Measurements from ENCODE around the gene GOPC.

The GOPC gene

DNA sequence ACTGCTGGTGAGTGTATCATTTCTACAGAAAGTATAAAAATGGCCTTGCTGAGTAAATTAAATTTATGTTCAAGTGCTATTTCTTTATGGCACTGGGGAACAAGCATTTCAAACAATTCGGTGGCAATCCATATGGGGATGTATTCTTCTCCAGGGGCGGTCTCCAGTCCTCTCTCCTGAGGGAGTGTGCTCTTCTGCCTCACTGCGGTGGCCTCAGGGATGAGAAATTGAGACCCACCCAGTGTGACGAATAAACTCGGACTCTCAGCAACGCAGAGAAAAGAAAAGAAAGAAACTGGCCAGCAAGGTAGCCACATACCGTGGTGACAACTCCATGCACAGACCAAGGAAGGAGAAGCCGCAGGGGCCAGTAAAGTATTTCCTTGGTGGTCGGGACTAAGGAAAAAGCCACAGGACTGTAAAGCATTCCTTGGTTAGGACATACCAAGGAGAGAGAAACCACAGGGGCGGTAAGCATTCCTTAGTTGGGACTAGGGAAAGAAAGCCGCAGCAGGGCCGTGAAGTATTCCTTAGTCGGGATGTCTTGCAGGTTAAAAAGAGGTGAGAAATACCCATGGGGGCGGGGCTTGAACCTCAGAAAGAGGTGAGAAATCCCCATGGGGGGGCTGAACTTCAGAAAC lies 13.6 kb upstream of the GOPC start:
- no peaks in the 10 kb centered on the region for H3K27me3 ChIP-seq (ENCODE audit: control insufficient read depth, insufficient read depth, low read length)

DNA sequence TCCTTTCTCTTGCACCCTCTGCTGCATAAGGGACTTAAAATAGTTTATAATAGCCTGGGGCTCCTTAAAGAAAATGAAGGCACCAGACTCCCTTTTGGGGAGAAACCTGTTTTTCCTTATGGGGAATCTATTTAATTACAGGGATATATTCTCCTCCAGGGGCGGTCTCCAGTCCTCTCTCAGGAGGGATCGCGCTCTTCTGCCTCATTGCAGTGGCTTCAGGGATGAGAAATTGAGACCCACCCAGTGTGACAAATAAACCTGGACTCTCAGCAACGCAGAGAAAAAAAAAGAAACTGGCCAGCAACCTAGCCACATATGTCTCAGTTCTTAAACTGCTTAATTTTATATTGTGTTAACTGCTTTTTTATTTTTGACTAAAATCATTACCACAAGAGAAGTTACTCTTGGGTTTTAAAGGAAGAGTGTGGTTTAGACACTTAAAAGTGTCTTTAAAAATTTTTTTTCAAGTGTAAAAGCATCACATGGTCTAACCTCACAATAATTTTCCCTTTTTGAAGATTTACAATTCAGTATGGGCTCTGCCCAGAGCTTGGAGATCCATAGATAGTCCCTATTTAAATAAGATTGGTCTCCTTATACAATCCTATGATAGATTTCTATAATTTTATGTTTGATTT lies 11.7 kb upstream of the GOPC start:
- Histone ChIP-seq H3K27me3 (ENCODE audit: control insufficient read depth, insufficient read depth, low read length) (no peaks in the 10 kb centered on the region), H3K4me3 (ENCODE audit: low read depth, low read length) (no peak overlapping the region), H3K9ac (ENCODE audit: low read depth, low read length) (no peak overlapping the region), H3K36me3 (ENCODE audit: control insufficient read depth, insufficient read depth, low read length) (no peaks in the 10 kb centered on the region), H3K9me3 (ENCODE audit: control insufficient read depth, insufficient read depth, low read length) (no peaks in the 10 kb centered on the region), H3K4me1 (ENCODE audit: control insufficient read depth, insufficient read depth, low read length) (peaks cover 20% of the 10 kb centered on the region)

More for the DNA sequence above, 13.6 kb upstream of the GOPC start:
- H3K36me3 ChIP-seq (ENCODE audit: control insufficient read depth, insufficient read depth, low read length), result no peaks in the 10 kb centered on the region
- H3K4me3 ChIP-seq (ENCODE audit: low read depth, low read length), result peak overlapping the region; percentile 20
- peaks cover 20% of the 10 kb centered on the region for H3K4me1 ChIP-seq (ENCODE audit: control insufficient read depth, insufficient read depth, low read length)
- H3K9ac ChIP-seq (ENCODE audit: low read depth, low read length), result no peak overlapping the region
- no peaks in the 10 kb centered on the region for H3K9me3 ChIP-seq (ENCODE audit: control insufficient read depth, insufficient read depth, low read length)

DNA sequence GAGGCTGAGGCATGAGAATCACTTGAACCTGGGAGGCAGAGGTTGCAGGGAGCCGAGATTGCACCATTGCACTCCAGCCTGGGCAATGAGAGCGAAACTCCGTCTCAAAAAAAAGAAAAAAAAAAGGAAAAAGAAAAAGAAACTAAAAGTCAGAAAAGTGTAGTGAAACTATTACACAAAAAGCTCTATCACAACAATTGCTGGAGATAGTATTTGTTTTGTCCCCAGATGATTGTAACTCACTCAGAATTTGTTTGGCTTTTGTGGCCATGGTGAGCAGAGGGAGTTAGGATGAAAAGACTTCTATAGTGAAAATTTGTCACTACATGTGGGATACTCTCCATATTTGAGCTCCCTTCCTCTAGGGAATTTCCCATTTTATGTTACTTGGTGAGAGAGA lies 5.2 kb upstream of the GOPC start:
- no peak overlapping the region for H3K9ac ChIP-seq (ENCODE audit: low read depth, low read length)
- peaks cover 3% of the 10 kb centered on the region for H3K4me1 ChIP-seq (ENCODE audit: control insufficient read depth, insufficient read depth, low read length)
- H3K4me3 ChIP-seq (ENCODE audit: low read depth, low read length), result no peak overlapping the region
- no peaks in the 10 kb centered on the region for H3K9me3 ChIP-seq (ENCODE audit: control insufficient read depth, insufficient read depth, low read length)
- H3K27me3 ChIP-seq (ENCODE audit: control insufficient read depth, insufficient read depth, low read length), result no peaks in the 10 kb centered on the region
- no peaks in the 10 kb centered on the region for H3K36me3 ChIP-seq (ENCODE audit: control insufficient read depth, insufficient read depth, low read length)

DNA sequence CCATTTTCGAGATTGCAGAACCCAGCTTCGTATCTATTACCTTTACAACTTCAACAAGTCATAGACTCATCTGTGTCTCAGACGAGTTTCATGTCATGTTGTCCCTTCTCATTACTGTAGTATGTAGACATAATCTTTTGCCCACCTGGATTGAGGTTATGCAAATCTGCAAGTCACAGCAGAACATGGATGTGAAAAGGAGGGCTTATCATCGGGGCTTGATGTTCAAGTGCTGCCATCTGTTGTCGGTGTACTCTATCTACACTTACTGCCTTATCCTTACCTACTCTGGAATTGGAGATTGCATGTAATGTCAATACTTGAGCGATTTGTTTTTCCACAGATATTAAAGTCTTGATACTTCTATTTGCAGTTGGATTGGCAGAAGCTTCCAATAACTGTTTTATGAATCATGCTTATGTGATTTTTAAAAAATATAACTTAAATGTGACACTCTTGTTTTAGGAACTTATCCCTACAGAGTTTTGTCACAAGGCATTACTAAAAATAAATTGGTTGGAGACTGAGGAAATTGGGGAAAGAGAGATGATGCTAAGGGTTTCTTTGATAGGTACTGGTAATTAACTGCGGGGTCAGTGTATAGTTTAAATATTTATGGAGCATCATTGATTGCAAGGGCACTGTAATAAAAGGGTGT lies 3.0 kb upstream of the GOPC start:
- Histone ChIP-seq H3K9ac (ENCODE audit: low read depth, low read length) (no peak overlapping the region), H3K9me3 (ENCODE audit: control insufficient read depth, insufficient read depth, low read length) (no peaks in the 10 kb centered on the region), H3K4me3 (ENCODE audit: low read depth, low read length) (no peak overlapping the region), H3K36me3 (ENCODE audit: control insufficient read depth, insufficient read depth, low read length) (no peaks in the 10 kb centered on the region), H3K27me3 (ENCODE audit: control insufficient read depth, insufficient read depth, low read length) (no peaks in the 10 kb centered on the region), H3K4me1 (ENCODE audit: control insufficient read depth, insufficient read depth, low read length) (peaks cover 3% of the 10 kb centered on the region)

DNA sequence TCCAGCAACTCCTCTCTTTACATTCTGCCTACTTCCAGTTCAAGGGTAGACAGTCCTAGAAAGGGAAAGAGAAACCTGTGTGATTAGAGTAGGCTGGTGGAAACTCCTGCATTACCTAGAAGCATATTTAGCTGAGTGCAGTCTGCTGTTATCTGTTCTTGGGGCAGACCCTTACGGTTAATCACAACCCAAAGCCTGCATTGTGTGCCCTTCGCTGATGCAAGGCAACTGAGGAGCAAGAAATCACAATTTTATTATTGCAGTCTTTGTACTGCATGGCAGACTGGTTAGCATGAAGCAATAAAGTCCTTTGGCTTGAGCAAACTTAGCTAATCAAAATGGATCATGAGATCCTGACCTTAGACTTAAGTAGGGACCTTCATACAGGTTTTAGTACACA lies 1.5 kb upstream of the GOPC start:
- Histone ChIP-seq H3K9ac (ENCODE audit: low read depth, low read length) (no peak overlapping the region), H3K36me3 (ENCODE audit: control insufficient read depth, insufficient read depth, low read length) (no peaks in the 10 kb centered on the region)

DNA sequence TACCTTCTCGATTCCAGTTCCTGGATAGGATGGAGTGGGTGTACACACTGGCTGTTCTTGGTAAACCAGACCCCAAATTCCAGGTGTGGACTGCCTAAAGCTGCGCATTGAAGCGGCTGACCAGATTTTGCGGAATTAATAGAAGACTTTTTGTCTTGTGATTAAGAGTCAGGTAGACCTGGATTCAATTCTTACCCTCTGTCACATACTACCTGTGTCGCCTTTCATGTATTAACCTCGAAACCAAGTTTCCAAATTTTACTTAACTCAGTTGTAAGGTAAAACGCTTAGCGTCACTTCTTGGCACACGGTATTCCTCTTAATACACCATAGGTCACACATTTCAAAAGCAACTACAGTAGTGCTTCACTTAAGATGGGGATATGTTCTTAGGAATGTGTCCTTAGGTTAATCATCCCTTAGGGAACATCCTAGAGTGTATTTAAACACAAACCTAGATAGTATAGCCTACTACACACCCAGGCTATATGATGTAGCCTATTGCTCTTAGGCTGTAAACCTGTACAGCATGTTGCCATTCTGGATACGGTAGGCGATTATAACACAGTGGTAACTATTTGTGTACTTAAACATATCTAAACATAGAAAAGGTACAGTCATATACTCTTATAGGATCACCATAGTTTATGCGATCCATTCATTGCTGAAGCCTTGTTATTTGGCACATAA lies 733 bp upstream of the GOPC start:
- no peaks in the 10 kb centered on the region for H3K36me3 ChIP-seq (ENCODE audit: control insufficient read depth, insufficient read depth, low read length)
- H3K27me3 ChIP-seq (ENCODE audit: control insufficient read depth, insufficient read depth, low read length), result no peaks in the 10 kb centered on the region
- no peaks in the 10 kb centered on the region for H3K9me3 ChIP-seq (ENCODE audit: control insufficient read depth, insufficient read depth, low read length)
- H3K4me3 ChIP-seq (ENCODE audit: low read depth, low read length), result peak overlapping the region; percentile 93
- H3K4me1 ChIP-seq (ENCODE audit: control insufficient read depth, insufficient read depth, low read length), result peaks cover 3% of the 10 kb centered on the region
- H3K9ac ChIP-seq (ENCODE audit: low read depth, low read length), result peak overlapping the region; percentile 76

More for the DNA sequence above, 1.5 kb upstream of the GOPC start:
- no peaks in the 10 kb centered on the region for H3K9me3 ChIP-seq (ENCODE audit: control insufficient read depth, insufficient read depth, low read length)
- H3K4me3 ChIP-seq (ENCODE audit: low read depth, low read length), result no peak overlapping the region
- H3K27me3 ChIP-seq (ENCODE audit: control insufficient read depth, insufficient read depth, low read length), result no peaks in the 10 kb centered on the region
- peaks cover 3% of the 10 kb centered on the region for H3K4me1 ChIP-seq (ENCODE audit: control insufficient read depth, insufficient read depth, low read length)

DNA sequence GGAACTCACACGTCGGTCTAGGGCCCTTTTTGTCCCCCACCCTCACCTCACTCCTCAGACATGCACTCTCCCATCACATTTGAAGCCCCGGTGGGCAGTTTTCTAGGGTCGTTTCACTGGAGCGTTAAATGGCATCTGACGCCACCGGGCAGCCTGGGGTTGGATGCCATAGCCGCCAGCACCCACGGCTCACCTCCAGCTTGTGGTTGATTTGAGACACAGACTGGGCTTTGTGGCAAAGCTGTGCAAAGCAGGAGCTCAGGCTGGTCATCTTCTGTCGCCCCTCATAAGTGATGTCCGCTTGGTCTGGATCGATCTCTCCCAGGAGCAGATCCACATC lies 530 bp downstream of the GOPC start:
- H3K9ac ChIP-seq (ENCODE audit: low read depth, low read length), result peak overlapping the region; percentile 70
- no peaks in the 10 kb centered on the region for H3K27me3 ChIP-seq (ENCODE audit: control insufficient read depth, insufficient read depth, low read length)
- peaks cover 3% of the 10 kb centered on the region for H3K4me1 ChIP-seq (ENCODE audit: control insufficient read depth, insufficient read depth, low read length)
- no peaks in the 10 kb centered on the region for H3K9me3 ChIP-seq (ENCODE audit: control insufficient read depth, insufficient read depth, low read length)
- no peaks in the 10 kb centered on the region for H3K36me3 ChIP-seq (ENCODE audit: control insufficient read depth, insufficient read depth, low read length)
- H3K4me3 ChIP-seq (ENCODE audit: low read depth, low read length), result peak overlapping the region; percentile 93

DNA sequence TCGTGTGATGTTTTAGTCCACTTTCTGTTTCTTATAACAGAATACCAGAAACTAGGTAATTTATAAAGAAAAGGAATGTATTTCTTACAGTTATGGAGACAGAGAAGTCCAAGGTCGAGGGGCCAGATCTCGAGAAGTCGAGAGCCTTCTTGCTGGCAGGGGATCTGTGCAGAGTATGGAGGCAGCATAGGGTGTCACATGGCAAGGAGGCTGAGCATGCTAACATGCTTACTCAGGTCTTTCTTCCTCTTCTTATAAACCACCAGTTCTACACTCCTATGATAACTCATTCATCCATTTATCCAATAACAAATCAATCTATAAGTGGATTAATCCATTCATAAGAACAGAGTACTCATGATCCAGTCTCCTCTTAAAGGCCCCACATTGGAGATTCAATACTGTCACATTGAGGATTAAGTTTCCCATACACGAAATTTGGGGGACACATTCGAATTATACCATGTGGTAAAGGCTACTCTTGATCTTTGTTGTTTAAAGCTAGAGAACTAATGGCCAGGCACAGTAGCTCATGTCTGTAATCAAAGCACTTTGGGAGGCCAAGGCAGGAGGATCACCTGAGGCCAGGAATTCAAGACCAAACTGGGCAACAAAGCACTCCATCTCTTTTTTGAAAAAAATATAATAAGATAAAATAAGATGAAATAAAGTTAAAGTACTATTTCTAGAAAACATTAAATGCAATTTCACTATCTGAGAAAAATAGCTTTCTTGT lies 2.1 kb downstream of the GOPC start:
- H3K4me3 ChIP-seq (ENCODE audit: low read depth, low read length), result no peak overlapping the region
- no peaks in the 10 kb centered on the region for H3K36me3 ChIP-seq (ENCODE audit: control insufficient read depth, insufficient read depth, low read length)
- no peaks in the 10 kb centered on the region for H3K27me3 ChIP-seq (ENCODE audit: control insufficient read depth, insufficient read depth, low read length)
- H3K9me3 ChIP-seq (ENCODE audit: control insufficient read depth, insufficient read depth, low read length), result no peaks in the 10 kb centered on the region
- H3K9ac ChIP-seq (ENCODE audit: low read depth, low read length), result no peak overlapping the region
- H3K4me1 ChIP-seq (ENCODE audit: control insufficient read depth, insufficient read depth, low read length), result peaks cover 3% of the 10 kb centered on the region

DNA sequence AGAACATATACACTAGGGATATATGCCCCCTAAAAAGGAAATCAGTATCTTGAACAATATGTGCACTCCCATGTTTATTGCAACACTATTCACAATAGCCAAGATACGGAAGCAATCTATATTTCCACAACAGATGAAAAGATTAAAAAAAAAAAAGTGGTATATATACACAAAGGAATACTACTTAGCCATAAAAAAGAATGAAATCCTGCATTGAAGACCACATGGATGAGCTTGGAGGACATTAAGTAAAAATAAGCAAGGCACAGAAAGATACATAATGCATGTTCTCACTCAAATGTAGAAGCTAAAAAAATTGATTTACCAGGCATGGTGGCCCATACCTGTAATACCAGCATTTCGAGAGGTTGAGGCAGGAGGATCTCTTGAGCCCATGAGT lies 4.6 kb downstream of the GOPC start:
- H3K27me3 ChIP-seq (ENCODE audit: control insufficient read depth, insufficient read depth, low read length), result no peaks in the 10 kb centered on the region

DNA sequence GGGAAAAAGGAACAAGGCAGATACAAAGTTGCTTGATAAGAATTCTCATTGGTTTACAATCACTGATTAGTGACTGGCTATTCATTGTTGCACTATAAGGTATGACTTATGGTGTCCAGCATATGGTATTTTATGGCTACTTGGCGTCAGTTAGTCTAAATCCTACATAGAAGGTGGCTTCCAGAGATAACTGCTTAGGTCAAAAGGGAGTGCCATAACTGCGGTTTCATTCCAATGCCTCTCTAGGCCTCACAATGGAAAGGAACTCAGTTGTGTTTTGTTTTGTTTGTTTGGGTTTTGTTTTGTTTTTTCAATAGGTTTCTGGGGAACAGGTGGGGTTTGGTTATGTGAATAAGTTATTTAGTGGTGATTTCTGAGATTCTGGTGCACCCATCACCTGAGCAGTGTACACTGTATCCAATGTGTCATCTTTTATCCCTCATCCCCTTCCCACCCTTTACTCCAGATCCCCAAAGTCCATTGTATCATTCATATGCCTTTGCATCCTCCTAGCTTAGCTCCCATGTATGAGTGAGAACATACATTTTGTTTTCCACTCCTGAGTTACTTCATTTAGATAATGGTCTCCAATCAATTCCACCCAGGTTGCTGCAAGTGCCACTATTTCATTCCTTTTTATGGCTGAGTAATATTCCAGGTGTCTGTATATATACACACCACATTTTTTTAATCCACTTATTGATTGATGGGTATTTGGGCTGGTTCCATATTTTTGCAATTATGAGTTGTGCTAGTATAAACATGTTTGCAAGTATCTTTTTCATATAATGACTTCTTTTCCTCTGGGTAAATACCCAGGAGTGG lies 7.0 kb downstream of the GOPC start:
- no peaks in the 10 kb centered on the region for H3K27me3 ChIP-seq (ENCODE audit: control insufficient read depth, insufficient read depth, low read length)
- H3K4me3 ChIP-seq (ENCODE audit: low read depth, low read length), result no peak overlapping the region
- H3K9ac ChIP-seq (ENCODE audit: low read depth, low read length), result no peak overlapping the region
- H3K9me3 ChIP-seq (ENCODE audit: control insufficient read depth, insufficient read depth, low read length), result no peaks in the 10 kb centered on the region
- H3K36me3 ChIP-seq (ENCODE audit: control insufficient read depth, insufficient read depth, low read length), result no peaks in the 10 kb centered on the region
- H3K4me1 ChIP-seq (ENCODE audit: control insufficient read depth, insufficient read depth, low read length), result no peaks in the 10 kb centered on the region

More for the DNA sequence above, 4.6 kb downstream of the GOPC start:
- Histone ChIP-seq H3K9me3 (ENCODE audit: control insufficient read depth, insufficient read depth, low read length) (no peaks in the 10 kb centered on the region), H3K4me3 (ENCODE audit: low read depth, low read length) (no peak overlapping the region), H3K36me3 (ENCODE audit: control insufficient read depth, insufficient read depth, low read length) (no peaks in the 10 kb centered on the region), H3K4me1 (ENCODE audit: control insufficient read depth, insufficient read depth, low read length) (no peaks in the 10 kb centered on the region), H3K9ac (ENCODE audit: low read depth, low read length) (no peak overlapping the region)
